DMS114 treated with DMSO at 0.1 percent for 48 hours (cell line): Measurements from ENCODE around the gene LRRC56.
A peak's percentile ranks its signal among the peaks of the same experiment; 100 is the strongest.

Experiments
- DNase-seq: peaks from one replicate; lab custom pipeline; 2025; ENCODE audit not compliant: unreplicated experiment; lab: John Stamatoyannopoulos, UW

Gene LRRC56

DNA sequence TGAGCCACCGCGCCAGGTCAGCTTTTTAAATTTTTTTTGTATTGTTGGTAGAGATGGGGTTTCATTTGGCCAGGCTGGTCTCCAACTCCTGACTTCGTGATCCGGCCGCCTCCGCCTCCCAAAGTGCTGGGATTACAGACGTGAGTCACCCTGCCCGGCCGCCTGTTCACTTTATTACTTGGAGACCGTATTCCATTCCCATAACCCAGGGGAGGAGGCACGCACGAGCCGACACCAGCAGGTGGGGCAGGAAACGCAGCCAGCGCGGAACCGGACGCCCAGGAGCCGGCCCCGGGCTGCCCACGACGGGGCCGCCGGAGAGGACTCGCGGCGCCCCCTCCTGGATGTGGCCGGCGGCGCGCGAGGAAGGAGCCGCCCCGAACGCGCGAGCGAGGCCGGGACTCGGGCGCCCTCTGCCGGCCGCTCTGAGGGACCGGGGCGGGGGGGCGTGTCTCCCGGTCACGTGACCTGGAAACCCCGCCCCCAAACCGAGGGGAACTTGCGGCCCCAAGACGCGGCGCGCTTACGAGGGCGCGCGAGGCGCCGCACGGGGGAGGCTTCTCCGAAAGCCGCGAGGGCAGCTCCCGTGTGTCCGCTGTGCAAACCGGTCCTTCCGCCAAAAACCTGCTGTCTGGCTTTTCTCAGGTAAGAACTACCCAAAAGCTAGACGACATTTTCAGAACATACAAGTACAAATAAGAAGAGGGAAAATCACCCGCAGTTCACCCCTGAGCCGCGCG is 18.7 kb upstream of the LRRC56 start:
- peak; percentile 56 for DNase-seq

GRCh38 chr11:520428-521176 is 16.7 kb upstream of the LRRC56 start:
- DNase-seq, result no peak

GRCh38 chr11:521177-521688 is 16.1 kb upstream of the LRRC56 start:
- no peak for DNase-seq

DNA sequence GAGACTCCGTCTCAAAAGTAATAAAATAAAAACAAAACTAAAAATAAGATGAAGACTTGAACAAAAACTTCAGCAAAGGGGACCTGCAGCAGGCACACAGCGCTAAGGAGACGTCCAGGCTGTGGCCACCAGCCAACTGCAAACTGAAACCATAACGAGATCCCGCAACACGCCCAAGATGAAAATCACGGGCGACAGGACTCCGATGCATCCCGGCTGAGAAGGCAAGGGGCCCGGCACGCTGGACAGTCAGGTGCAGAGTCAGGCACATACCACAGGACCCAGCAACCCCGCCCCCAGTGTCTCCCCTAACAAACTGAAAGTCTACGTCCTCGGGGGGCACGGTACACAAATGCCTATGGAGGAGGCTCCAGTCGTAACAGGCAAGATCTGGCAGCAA is 11.1 kb upstream of the LRRC56 start:
- DNase-seq, result no peak

DNA sequence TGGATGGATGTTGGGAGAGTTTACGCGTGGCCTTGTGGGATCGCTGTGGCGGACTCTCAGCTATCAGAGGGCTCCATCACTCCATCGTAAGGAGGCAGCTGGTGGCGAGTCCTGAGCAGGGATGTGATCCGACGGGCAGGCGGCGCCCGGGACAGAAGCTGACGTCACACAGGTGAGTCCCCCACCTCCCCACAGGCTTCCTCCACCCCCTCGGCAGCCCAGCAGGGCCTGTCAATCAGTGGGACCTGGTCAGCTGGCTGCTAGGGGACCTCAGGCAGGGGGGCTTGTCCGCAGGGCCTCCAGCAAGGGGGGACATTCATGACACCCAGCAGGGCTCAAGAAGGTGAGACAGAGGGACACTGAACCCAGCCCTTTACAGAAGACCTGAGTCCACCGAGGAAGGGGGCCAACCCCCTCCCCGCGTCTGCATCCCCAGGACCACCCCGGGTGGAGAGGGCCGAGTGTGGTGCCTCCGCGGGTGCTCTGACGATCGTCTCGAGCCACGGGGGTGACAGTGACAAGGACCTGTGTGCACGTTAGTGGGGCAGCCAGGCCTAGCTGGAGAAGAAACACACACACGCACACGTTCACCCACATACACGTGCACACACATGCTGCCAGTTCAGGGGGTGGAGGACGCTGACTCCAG is 9.0 kb upstream of the LRRC56 start:
- DNase-seq, result no peak

DNA sequence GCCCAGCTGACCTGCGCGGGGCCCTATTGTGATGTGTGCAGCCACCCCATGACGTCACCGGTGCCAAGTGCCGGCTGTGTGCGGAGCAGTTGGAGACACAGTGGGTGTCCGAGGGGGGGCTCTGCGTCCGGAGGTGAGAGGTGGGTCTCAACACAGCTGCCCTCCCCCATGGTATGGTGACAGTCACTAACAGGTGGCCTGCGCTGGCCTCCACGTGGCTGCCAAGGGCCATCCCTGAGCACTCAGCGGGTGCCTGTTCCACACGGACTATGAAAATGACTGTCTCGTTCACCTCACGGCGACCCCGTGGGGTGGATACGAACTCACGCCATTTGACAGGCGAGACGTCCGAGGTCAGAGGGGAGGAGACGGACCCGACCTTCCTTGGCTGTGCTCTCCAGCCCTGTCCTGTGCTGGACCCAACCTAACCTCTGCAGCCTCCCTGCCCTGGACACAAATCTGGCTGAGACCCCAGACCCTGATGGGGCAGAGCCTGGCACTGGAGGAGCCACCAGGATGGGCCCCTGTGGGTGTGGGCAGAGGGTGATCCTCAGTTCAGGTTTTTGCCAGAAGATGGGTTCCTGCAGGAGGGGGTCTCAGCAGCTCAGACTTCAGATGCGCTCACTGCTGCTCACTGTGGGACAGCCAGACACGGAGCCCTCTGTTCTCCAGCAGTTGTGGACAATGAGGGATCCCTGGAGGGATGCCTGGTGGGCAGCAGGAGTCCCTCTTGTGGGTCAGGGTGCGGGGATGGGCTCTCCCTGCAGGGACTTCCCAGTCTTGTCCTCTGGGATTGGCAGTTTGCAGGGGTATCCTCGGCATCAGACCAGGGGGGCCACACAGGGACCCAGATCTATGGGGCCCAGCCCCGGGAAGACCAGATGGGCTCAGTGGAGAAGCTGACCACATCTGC is 8.3 kb upstream of the LRRC56 start:
- no peak for DNase-seq

DNA sequence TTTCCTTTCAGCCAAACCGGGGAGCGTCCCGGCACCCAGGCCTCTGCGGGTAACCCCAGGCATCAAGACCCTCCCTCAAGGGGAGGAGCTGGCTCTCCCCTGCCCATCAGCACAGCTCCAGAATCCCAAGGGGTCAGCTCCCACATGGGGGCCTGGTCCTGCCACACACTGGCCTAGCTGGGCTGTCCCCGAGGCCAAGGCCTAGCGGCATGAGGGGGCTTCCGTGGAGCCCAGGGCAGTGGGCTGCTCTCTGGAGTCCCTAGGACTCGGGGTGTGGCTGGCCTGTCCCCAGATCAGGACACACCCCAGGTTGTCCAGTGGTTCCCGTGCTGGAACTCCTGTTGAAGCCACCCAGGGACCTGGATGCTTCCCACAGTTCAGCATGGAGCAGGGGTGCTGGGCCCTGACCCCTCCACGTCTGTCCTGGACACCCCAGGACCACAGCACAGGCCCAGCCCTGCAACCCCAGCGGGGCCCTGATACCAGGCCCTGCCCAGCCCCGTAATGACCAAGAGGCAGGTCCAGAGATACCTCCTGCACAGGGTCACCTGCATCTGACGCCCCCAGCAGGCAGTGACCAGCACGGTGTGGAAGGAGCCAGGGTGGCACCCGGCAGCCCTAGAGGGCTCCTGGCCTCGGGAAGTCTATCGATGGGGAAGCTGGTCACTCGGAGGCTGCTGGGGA is 7.5 kb upstream of the LRRC56 start:
- DNase-seq, result no peak

GRCh38 chr11:530960-531831 is 6.1 kb upstream of the LRRC56 start:
- no peak for DNase-seq

GRCh38 chr11:531919-532526 is 5.3 kb upstream of the LRRC56 start:
- DNase-seq, result no peak

DNA sequence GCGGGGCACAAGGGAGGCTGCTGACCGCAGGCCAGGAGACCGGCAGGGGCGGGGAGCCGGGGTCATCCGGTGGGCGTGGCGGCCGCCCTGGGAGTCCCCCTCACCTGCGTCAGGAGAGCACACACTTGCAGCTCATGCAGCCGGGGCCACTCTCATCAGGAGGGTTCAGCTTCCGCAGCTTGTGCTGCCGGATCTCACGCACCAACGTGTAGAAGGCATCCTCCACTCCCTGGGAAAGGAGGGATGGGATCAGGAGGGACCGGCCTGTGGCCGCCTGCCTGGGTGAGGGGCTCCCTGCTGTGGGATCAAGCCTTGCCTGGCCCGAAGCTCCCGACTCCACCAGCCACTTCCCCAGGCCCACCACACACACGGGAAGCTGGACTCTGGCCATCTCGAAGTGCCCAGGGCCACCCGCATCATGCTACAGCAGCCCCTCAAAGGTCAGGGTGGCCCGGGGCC is 4.8 kb upstream of the LRRC56 start:
- DNase-seq, result no peak

DNA sequence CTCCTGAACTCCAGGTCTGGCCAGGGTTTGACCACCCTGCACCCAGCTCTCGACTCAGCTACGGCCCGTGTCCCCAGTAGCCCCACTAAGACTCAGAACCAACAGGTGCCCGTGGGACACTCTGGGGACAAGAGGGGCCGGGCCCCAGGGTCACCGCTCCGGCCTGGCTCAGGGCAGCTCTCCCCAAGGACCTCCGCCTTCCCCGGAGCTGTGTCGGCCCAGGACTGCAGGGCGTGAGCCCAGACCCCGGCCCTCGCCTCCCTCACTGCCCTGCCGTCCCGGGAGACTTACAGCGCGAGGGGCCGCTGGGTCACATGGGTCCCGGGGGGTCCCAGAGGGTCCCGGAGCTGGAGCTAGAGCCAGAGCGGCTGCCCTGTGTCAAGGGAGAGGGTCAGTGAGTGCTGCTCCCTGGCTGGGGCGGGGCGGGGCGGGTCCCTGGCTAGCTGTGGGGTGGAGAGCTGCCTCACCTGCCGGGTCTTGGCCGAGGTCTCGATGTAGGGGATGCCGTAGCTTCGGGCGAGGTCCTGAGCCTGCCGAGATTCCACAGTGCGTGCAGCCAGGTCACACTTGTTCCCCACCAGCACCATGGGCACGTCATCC is 4.2 kb upstream of the LRRC56 start:
- DNase-seq, result no peak

- DNase-seq, result no peak
Measured at GRCh38 chr11:533586-534395, 3.5 kb upstream of the LRRC56 start.

- no peak for DNase-seq
Measured at GRCh38 chr11:534396-535209, 2.7 kb upstream of the LRRC56 start.

- no peak for DNase-seq
Measured at GRCh38 chr11:535210-535518, 2.2 kb upstream of the LRRC56 start.

GRCh38 chr11:535519-536454 is 1.5 kb upstream of the LRRC56 start, which contains the start of gene HRAS:
Gene HRAS, minus strand, starts transcription at chr11:535576.
- DNase-seq, result peak; percentile 59
